LHCN-M2 (cell line): ENCODE results near the gene TMEM47. TPM values are rescaled to one million over a fixed set of nuclear protein-coding genes. Genes with fewer than 3 reads are reported as not detected.

Source experiments
- DNase-seq: peaks from one replicate; pipeline ENCODE4 v3.0.0-alpha.2; 2012; ENCODE audit warnings: low read depth
- total RNA-seq: library from RNA; depleted of rRNA; stranded (reverse); fragments of >200 nt; gene quantifications from 2 replicates; pipeline ENCODE4 v1.2.3, GENCODE V29; 2014

TMEM47 gene
- total RNA-seq, 1 experiment from 2014 or later, result 54.7 TPM

DNA sequence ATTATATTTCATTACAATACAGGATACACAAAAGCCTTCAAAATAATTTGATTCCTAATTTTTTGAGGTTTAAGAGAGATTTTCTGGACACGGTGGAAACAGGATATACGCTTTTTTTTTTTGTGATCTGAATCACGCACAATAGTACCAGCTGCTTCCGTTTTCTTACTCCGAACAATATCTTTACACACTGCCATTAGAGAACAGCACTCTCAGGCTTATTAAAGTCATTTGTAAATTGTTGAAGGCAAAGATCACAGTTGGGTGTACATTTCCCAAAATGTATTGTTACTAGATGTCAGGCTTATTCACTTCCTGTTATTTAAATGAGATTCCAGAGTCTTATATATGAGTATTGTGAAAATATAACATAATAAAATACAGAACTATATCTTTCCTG lies 71.5 kb downstream of the TMEM47 start:
- DNase-seq, result peak; percentile 39

DNA sequence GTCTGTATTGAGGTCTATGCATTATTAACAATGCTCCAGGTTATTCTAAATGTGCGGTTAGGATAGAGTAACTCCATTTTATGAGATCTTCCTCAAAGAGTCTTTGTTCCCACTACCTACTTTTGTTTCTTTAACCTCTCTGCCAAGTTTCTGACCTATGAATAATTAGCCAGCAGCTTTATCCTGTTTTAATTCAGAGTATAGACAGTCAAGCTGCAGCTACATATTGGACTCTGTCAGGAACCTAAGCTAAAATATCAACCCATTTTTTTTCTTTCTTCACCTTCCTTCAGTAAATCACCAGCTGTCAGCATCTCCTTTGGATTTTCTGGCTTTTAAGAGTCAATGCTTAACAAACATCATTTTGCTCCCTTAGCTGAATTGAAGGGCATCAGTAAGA lies 72.3 kb downstream of the TMEM47 start:
- DNase-seq, result no peak

DNA sequence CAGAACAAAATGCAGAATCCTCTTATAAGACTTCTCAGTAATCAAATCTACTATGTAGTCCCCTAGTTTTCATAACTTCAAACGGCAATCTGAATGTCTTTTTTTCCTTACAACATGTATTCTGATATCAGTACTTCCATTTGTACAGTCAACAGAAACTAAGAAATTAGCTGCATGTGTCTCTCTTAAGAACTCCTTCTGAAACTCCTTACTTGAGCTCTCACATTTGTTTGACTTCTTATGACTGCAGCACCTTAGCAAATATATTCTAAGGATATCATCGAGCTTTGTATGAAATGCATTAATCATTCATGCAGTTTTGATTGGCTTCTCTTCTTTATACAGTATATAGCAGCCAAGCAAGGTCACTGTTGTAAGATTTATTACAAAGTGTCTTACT lies 77.0 kb downstream of the TMEM47 start:
- no peak for DNase-seq

DNA sequence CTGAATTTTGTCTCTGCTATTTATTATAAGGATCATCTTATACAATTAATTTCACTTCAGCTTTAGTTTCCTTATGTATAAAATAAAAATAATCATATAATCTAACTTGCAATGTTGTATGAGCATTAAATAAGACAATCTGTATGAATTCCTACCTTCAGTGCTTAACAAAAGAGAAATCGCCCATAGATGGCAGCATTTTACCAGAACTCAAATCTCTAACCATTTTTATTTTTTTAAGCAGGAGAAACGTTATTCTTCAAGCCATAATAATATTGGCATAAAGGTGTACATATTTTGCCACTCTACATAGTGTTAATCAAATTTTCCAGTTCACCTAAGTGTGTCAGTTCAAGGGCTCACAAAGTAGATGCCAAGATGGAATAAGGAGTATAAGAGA lies 78.8 kb downstream of the TMEM47 start:
- DNase-seq, result peak; percentile 37
